H9 (cell line): ENCODE measurements around the gene CCSER1. TPM values are rescaled to one million over a fixed set of nuclear protein-coding genes. Genes with fewer than 3 reads are reported as not detected.
A peak's percentile ranks its signal among the peaks of the same experiment; 100 is the strongest.

ENCODE experiments used
- DNase-seq: peaks from one replicate; pipeline ENCODE4 v3.0.0-alpha.2; 2017
- H2AFZ ChIP-seq: one replicate; pipeline ENCODE4 v1.6.1; 2013; ENCODE audit warnings: mild to moderate bottlenecking, low read length, control low read depth, moderate library complexity
- H2AK5ac ChIP-seq: 2 replicates; pipeline ENCODE4 v1.6.1; 2013; ENCODE audit warnings: low read length, control low read depth, mixed read lengths; ENCODE audit not compliant: insufficient read length
- H2BK120ac ChIP-seq: one replicate; pipeline ENCODE4 v1.6.1; 2013; ENCODE audit warnings: low read depth, mild to moderate bottlenecking, low read length, control low read depth, inconsistent platforms; ENCODE audit not compliant: poor library complexity, severe bottlenecking
- H2BK12ac ChIP-seq: 2 replicates; pipeline ENCODE4 v1.6.1; 2013; ENCODE audit warnings: low read length, control low read depth, mixed read lengths, low read depth; ENCODE audit not compliant: insufficient read length
- H2BK15ac ChIP-seq: 2 replicates; pipeline ENCODE4 v1.6.1; 2013; ENCODE audit warnings: low read depth, low read length, control low read depth
- H2BK20ac ChIP-seq: one replicate; pipeline ENCODE4 v1.6.1; 2013; ENCODE audit warnings: low read depth, mild to moderate bottlenecking, low read length, control low read depth, inconsistent platforms; ENCODE audit not compliant: poor library complexity, severe bottlenecking
- H2BK5ac ChIP-seq: 2 replicates; pipeline ENCODE4 v1.6.1; 2013; ENCODE audit warnings: low read length, control low read depth, mixed read lengths; ENCODE audit not compliant: insufficient read length
- H3K14ac ChIP-seq: 2 replicates; pipeline ENCODE4 v1.6.1; 2013; ENCODE audit warnings: low read length, control low read depth; ENCODE audit not compliant: insufficient read depth
- H3K18ac ChIP-seq: 2 replicates; pipeline ENCODE4 v1.6.1; 2013; ENCODE audit warnings: low read depth, mild to moderate bottlenecking, mixed read lengths, low read length, control low read depth; ENCODE audit not compliant: insufficient read length
- H3K23ac ChIP-seq: 2 replicates; pipeline ENCODE4 v1.6.1; 2013; ENCODE audit warnings: low read length, control low read depth, mixed read lengths, low read depth; ENCODE audit not compliant: insufficient read length
- H3K23me2 ChIP-seq: 2 replicates; pipeline ENCODE4 v1.6.1; 2013; ENCODE audit warnings: low read depth, mild to moderate bottlenecking, mixed read lengths, low read length, control low read depth; ENCODE audit not compliant: insufficient read length, poor library complexity, severe bottlenecking
- H3K27ac ChIP-seq: 2 replicates; pipeline ENCODE4 v1.5.1; 2013; ENCODE audit warnings: low read length, control low read depth, mixed read lengths, low read depth; ENCODE audit not compliant: insufficient read length
- H3K27me3 ChIP-seq: 2 replicates; pipeline ENCODE4 v1.6.1; 2013; ENCODE audit warnings: low read length, control low read depth, inconsistent platforms; ENCODE audit not compliant: insufficient read depth
- H3K4ac ChIP-seq: 2 replicates; pipeline ENCODE4 v1.6.1; 2013; ENCODE audit warnings: low read depth, mild to moderate bottlenecking, control low read depth, inconsistent platforms, low read length, moderate library complexity
- H3K4me1 ChIP-seq: 2 replicates; pipeline ENCODE4 v1.6.1; 2013; ENCODE audit warnings: low read length, control low read depth, inconsistent platforms; ENCODE audit not compliant: insufficient read depth
- H3K4me2 ChIP-seq: 2 replicates; pipeline ENCODE4 v1.6.1; 2013; ENCODE audit warnings: low read length, control low read depth, mixed read lengths; ENCODE audit not compliant: insufficient read length, insufficient read depth
- H3K56ac ChIP-seq: 2 replicates; pipeline ENCODE4 v1.6.1; 2013; ENCODE audit warnings: low read depth, mild to moderate bottlenecking, mixed read lengths, low read length, control low read depth; ENCODE audit not compliant: insufficient read length
- H3K79me1 ChIP-seq: 2 replicates; pipeline ENCODE4 v1.6.1; 2013; ENCODE audit warnings: low read depth, mild to moderate bottlenecking, moderate library complexity, low read length, control low read depth, inconsistent platforms; ENCODE audit not compliant: insufficient read depth, poor library complexity, severe bottlenecking
- H3K79me2 ChIP-seq: 2 replicates; pipeline ENCODE4 v1.6.1; 2013; ENCODE audit warnings: low read length, control low read depth, inconsistent platforms; ENCODE audit not compliant: insufficient read depth
- H3K9ac ChIP-seq: 2 replicates; pipeline ENCODE4 v1.6.1; 2013; ENCODE audit warnings: low read length, control low read depth, mixed read lengths; ENCODE audit not compliant: insufficient read length; ENCODE audit errors: extremely low read depth
- H3K9me3 ChIP-seq: one replicate; pipeline ENCODE4 v1.6.1; 2013; ENCODE audit warnings: low read depth, low read length, inconsistent platforms; ENCODE audit not compliant: control insufficient read depth
- H3T11ph ChIP-seq: one replicate; pipeline ENCODE4 v1.6.1; 2013; ENCODE audit warnings: mild to moderate bottlenecking, low read length, control low read depth, inconsistent platforms
- H4K20me1 ChIP-seq: one replicate; pipeline ENCODE4 v1.6.1; 2013; ENCODE audit not compliant: control insufficient read depth, insufficient read length, insufficient read depth
- H4K5ac ChIP-seq: 2 replicates; pipeline ENCODE4 v1.6.1; 2013; ENCODE audit warnings: low read depth, mild to moderate bottlenecking, mixed read lengths, low read length, control low read depth; ENCODE audit not compliant: insufficient read length
- H4K8ac ChIP-seq: replicated peaks from 2 replicates; pipeline ENCODE4 v1.6.1; 2013; ENCODE audit warnings: low read length, control low read depth, mixed read lengths, low read depth; ENCODE audit not compliant: insufficient read length
- H4K91ac ChIP-seq: 2 replicates; pipeline ENCODE4 v1.6.1; 2013; ENCODE audit warnings: low read depth, mild to moderate bottlenecking, moderate library complexity, mixed read lengths, low read length, control low read depth; ENCODE audit not compliant: insufficient read length
- H3K27ac Mint-ChIP-seq, 3 experiments: 2 replicates in 2 of 3; 3 replicates in 1 of 3; pipeline ENCODE4 v1.8.0; 2020 to 2021; ENCODE audit warnings: mixed read lengths in 3 of 3, mild to moderate bottlenecking in 1 of 3, moderate library complexity in 1 of 3
- H3K27me3 Mint-ChIP-seq: 2 replicates; pipeline ENCODE4 v1.8.0; 2021; ENCODE audit warnings: low read depth, mild to moderate bottlenecking, moderate library complexity, mixed read lengths
- H3K36me3 Mint-ChIP-seq, 3 experiments: 2 replicates in 2 of 3; 3 replicates in 1 of 3; pipeline ENCODE4 v1.8.0; 2020 to 2021; ENCODE audit warnings: low read depth in 3 of 3, mixed read lengths in 3 of 3; ENCODE audit not compliant: insufficient read depth in 1 of 3
- H3K4me1 Mint-ChIP-seq, 2 experiments: 2 replicates each; pipeline ENCODE4 v1.8.0; 2020; ENCODE audit warnings: mixed read lengths in 2 of 2
- H3K4me3 Mint-ChIP-seq, 2 experiments: 2 replicates in 1 of 2; 3 replicates in 1 of 2; pipeline ENCODE4 v1.8.0; 2020 to 2021; ENCODE audit warnings: mild to moderate bottlenecking in 2 of 2, mixed read lengths in 2 of 2, moderate library complexity in 1 of 2
- H3K9me3 Mint-ChIP-seq, 2 experiments: 2 replicates in 1 of 2; 3 replicates in 1 of 2; pipeline ENCODE4 v1.8.0; 2020; ENCODE audit warnings: mild to moderate bottlenecking in 2 of 2, mixed read lengths in 2 of 2, moderate library complexity in 1 of 2
- CTCF ChIP-seq: fragments of 200-600 bp; sonication (generic); conservative IDR thresholded peaks from 3 replicates; pipeline ENCODE4 v1.8.0; 2021; ENCODE audit warnings: antibody characterized with exemption, mild to moderate bottlenecking
- WGBS: extraction: QIAGEN DNeasy Blood & Tissue Kit; methylation state at CpG from one replicate; pipeline ENCODE4 v1.1.7; 2013; ENCODE audit warnings: missing lambda C conversion rate, low lambda C conversion rate, mixed read lengths; ENCODE audit not compliant: insufficient read length; ENCODE audit errors: extremely low coverage; 5-methylcytosine and 5-hydroxymethylcytosine counted together
- total RNA-seq: library from RNA; stranded (reverse); gene quantifications from 2 replicates; pipeline ENCODE4 v1.2.1, GENCODE V29; 2021

Gene CCSER1
- total RNA-seq, 1 experiment from 2014 or later, result 0.37 TPM

GRCh38 chr4:90357117-90357710 is 230.0 kb downstream of the CCSER1 start:
- peak overlapping the region in 2 of 3 experiments; percentile 74 to 77; a peak in 2 of 7 replicates for H3K27ac Mint-ChIP-seq

More at GRCh38 chr4:90357117-90357710, 230.0 kb downstream of the CCSER1 start:
- H3K9me3 ChIP-seq, result no peaks in the 10 kb centered on the region
- no peak overlapping the region for H2BK20ac ChIP-seq
- peaks cover 2% of the 10 kb centered on the region in 2 experiments for H3K4me1 Mint-ChIP-seq
- H3K36me3 Mint-ChIP-seq, result no peaks in the 10 kb centered on the region
- H3K23ac ChIP-seq, result no peak overlapping the region
- no peak overlapping the region for H2BK15ac ChIP-seq
- H2BK12ac ChIP-seq, result no peak overlapping the region
- H3K27me3 ChIP-seq, result no peaks in the 10 kb centered on the region
- no peak overlapping the region for H3K56ac ChIP-seq
- H3K14ac ChIP-seq, result no peak overlapping the region
- no peak for DNase-seq
- H3K18ac ChIP-seq, result no peak overlapping the region
- no peaks in the 10 kb centered on the region for H3K79me1 ChIP-seq
- no peak overlapping the region for H4K91ac ChIP-seq
- H3K27me3 Mint-ChIP-seq, result no peaks in the 10 kb centered on the region
- no peak overlapping the region for H4K5ac ChIP-seq
- H3K9ac ChIP-seq, result no peak overlapping the region
- no peak overlapping the region for H3K4me3 Mint-ChIP-seq
- H3K27ac ChIP-seq, result no peak overlapping the region
- no peak overlapping the region for H2AK5ac ChIP-seq
- no peak overlapping the region for H2BK120ac ChIP-seq
- H3K79me2 ChIP-seq, result no peaks in the 10 kb centered on the region
- H3K4me1 ChIP-seq, result no peaks in the 10 kb centered on the region
- no peak overlapping the region for H4K8ac ChIP-seq
- no peaks in the 10 kb centered on the region for H3K9me3 Mint-ChIP-seq
- H3K4ac ChIP-seq, result no peak overlapping the region
- no peak overlapping the region for H2BK5ac ChIP-seq
- H3K4me2 ChIP-seq, result no peak overlapping the region
- no peak overlapping the region for H3T11ph ChIP-seq
- no peaks in the 10 kb centered on the region for H4K20me1 ChIP-seq
- peak; percentile 79 for TF ChIP-seq CTCF
- no CpG with 5 or more reads among the region's 3 CpGs for WGBS
- H2AFZ ChIP-seq, result no peak overlapping the region
- H3K23me2 ChIP-seq, result no peaks in the 10 kb centered on the region
